HG03457 (cell line): ENCODE measurements around the gene COTL1.
A peak's percentile ranks its signal among the peaks of the same experiment; 100 is the strongest.

Experiments used
- ATAC-seq: cut with Tn5 transposase; IDR thresholded peaks from one replicate; pipeline ENCODE4 v1.9.1; 2021; ENCODE audit warnings: moderate number of reproducible peaks; ENCODE audit not compliant: unreplicated experiment

Gene COTL1, protein sequence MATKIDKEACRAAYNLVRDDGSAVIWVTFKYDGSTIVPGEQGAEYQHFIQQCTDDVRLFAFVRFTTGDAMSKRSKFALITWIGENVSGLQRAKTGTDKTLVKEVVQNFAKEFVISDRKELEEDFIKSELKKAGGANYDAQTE

DNA sequence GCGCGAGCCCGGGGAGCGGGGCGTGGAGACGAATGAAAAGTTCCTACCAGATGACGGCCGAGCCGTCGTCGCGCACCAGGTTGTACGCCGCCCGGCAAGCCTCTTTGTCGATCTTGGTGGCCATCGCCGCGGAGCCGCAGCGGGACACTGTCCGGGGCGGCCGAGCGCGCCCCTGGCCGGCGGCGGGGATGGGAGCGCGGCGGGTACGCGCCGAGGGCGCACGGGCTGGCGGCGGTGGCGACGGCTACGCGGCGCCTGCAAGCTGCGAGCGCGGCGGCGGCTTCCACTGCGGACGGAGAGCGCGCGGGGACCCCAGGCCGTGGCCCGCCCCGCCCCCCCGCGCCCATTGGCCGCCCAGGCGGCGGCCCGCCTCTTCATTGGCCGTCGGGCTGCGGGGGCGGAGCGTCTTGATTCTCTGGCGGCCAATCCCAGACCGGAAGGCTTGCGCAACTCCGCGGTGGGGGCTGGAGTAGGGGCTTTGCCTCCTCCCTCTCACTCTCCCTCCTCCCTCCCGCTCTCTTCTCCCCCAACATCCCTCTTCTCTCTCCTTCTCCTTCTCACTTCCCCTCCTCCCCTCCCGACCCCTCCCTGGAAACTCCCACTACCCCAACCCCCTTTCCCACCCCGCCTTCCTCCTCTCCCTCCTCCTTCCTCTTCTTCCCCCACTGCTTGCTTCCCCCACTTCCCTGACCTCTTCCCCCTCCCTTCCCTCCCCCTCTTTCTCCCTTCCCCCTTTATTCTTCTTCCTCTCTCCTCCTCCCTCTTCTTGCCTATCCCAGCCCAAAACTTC lies at the start of gene COTL1:
Gene COTL1 (minus strand): TSS at position 288 of the 790 bp plus-strand sequence. CDS start 164 bp downstream, at position 124.
- ATAC-seq = peak; percentile 66

DNA sequence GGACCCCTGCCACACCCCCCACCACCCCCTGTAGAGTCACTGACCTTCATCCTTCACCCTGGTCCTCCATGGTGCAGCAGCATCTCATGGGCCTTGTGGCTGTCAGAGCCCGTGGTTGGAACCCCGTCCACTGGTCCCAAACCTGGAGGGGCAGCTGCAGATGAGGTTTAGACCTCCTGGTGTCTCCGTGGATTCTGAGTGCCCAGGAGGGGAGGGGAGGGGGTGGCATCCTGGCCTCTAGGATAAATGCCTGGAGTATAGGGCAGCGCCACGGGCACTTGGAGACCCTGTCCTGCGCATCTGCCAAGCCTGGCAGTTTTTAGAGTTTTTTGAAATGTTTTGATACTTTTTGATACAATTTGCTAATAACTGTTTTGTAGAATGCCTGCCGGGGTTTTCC lies 48.0 kb upstream of the COTL1 start:
- no peak for ATAC-seq

DNA sequence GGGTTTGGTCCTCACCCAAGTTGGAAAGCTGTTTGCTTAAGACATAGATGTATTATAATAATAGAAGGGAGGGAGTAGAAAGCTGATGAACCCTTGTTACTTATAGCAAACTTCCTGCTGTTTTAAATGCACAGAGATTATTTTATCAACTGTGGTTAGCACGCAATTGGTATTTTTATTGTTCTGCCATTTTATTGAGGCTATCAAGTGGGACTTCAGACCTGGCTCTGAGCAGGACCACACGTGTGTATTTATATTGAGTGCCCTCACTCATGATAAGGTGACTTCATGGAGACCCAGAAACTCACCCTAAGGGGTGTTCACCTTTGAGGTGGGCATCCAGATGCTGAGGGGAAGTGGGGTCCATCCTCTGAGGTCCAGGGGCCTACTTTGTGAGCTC lies 47.5 kb upstream of the COTL1 start:
- ATAC-seq = no peak

DNA sequence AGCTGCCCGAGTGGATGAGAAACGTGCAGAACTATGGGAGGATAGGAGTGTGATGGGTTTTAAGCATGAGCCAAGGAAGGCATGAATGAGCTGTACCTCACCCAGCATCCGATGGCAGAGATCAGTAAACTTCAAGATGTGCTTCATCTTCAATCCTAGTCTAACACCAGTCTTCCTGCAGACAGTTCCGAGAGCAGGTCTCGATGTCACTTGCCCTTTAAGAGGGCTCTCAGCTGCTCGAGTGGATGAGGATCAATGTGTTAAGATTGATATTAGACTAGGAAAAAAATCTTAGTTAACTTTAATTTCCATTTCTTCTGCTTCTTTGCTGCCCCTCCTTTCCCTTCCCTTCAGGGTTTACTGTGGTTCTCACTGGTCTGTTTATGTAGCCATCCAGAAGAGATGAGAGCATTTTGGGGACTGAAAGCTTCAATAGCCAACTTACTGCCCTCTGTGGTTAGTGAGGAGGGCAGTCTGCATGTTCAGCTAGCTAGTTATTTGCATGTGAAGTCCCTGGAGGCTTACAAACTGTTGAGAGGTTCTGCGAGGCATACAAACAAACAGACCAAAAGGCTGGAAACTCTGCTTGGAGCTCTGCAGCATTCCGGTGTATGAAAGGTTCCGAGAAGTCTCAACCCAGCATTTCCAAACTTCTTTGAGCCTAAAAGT lies 45.7 kb upstream of the COTL1 start:
- no peak for ATAC-seq

DNA sequence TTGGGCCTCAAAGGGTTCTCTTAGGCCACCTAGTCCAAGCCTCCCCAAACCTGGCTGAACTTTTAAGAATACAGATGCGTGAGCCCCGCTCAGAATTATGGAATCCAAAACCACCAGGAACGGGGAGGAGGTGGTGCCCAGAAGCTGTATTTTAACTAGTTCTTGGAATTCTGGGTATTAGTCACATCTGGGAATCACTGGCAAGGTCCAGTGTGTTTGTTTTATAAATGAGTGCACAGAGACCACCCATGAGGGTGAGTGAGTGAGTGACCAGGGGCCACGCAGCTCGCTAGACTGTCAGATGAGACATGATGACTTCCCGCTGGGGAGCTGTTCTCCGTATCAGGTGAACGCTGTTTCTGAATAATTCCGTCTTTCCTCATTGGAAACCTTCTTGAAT lies 44.6 kb upstream of the COTL1 start:
- ATAC-seq = no peak

DNA sequence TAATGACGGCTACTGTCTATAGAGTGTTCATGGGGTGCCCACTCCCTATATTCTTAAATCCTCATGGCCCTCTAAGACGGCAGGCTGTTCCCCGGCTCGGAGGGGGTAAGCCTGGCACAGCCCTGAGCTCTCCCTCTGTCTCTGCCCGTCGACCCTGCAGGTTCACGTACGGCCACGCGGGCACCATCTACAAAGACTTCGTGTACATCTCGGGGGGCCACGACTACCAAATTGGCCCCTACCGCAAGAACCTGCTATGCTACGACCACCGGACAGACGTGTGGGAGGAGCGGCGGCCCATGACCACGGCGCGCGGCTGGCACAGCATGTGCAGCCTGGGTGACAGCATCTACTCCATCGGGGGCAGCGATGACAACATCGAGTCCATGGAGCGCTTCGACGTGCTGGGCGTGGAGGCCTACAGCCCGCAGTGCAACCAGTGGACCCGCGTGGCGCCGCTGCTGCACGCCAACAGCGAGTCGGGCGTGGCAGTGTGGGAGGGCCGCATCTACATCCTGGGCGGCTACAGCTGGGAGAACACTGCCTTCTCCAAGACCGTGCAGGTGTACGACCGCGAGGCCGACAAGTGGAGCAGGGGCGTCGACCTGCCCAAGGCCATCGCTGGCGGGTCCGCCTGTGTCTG lies 43.7 kb upstream of the COTL1 start:
- ATAC-seq = no peak

DNA sequence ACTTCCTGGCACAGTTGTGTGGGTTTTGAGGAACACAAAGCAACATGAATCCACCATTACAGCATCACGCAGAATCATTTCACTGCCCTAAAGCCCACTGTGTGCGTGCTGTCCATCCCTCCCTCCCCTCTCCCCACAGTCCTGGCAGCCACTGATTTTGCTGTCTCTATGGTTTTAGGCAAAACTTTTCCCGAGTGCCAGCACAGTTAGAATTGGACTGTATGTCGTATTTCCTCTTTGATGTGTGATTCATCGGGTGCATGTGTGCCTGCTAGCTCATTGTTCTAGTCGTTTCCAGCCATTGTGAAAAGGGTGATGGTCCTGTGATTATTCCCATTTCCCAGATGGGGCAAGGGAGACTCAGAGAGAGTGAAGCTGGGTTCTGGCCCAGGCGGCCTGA lies 43.1 kb upstream of the COTL1 start:
- no peak for ATAC-seq

DNA sequence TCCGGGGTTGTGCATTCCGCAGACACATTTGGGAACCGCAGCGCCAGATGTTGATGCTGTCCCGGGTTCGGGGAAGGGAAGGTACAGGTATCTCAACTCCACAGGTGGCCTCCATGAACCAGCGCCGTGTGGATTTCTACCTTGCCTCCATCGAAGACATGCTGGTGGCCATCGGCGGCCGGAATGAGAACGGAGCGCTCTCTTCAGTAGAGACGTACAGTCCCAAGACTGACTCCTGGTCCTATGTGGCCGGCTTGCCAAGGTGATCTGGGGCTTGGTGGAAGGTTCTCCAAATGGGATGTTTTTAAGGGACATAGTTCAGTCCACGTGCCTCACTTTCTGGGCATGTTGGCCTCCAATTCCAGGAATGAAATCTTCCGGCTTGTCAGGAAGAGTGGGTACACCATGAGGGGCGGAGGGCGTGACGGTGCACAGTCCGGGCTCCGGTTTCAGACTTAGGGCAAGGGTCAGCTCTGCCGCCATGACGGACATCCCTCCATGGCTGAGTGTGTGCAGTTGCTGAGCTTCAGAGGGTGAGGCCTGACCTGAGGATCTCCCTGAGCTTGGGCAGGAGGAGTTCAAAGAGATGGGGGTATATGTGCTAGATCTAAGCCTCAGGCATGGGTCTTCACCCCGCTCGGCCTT lies 41.9 kb upstream of the COTL1 start:
- ATAC-seq = no peak

DNA sequence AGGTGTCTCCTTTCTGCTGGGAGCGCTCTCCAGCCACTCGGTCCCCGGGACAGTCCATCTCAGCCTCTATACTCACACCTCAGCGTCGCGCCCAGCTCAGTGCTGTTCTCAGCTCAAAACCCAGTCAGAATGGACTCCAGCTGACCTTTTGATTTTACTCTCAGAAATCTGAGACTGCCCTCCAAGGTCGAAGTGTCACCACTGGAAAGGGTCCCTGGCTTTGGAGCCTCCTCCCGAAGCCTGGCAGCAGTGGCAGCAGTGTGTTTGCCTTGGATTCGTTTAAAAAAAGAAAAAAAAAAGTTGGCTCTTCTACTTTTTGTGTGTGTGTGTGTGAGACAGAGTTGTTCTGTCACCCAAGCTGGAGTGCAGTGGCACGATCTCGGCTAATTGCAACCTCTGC lies 40.8 kb upstream of the COTL1 start:
- ATAC-seq = no peak

DNA sequence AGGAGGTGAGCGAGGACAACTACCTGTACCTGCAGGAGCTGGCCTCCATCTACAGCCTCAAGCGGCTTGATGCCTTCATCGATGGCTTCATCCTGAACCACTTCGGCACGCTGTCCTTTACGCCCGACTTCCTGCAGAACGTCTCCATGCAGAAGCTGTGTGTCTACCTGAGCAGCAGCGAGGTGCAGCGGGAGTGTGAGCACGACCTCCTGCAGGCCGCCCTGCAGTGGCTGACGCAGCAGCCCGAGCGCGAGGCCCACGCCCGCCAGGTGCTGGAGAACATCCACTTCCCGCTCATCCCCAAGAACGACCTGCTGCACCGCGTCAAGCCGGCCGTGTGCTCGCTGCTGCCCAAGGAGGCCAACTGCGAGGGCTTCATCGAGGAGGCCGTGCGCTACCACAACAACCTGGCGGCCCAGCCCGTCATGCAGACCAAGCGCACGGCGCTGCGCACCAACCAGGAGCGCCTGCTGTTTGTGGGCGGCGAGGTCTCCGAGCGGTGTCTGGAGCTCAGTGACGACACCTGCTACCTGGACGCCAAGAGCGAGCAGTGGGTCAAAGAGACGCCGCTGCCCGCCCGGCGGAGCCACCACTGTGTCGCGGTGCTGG lies 39.5 kb upstream of the COTL1 start:
- no peak for ATAC-seq

DNA sequence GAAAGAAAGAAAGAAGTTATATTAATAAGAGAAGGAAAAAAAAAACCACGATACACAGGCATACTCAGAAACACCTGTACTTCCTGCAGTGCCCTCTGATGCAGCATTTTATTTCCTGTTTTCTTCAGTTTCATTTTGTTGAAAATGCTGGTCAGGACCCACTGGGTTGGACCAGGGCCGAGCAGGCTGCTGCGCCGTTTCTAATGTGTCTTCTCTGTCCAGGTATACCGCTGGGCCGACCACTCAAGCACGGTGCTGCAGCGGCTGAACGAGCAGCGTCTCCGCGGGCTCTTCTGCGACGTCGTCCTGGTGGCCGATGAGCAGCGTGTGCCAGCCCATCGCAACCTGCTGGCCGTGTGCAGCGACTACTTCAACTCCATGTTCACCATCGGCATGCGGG lies 38.8 kb upstream of the COTL1 start:
- ATAC-seq = no peak

DNA sequence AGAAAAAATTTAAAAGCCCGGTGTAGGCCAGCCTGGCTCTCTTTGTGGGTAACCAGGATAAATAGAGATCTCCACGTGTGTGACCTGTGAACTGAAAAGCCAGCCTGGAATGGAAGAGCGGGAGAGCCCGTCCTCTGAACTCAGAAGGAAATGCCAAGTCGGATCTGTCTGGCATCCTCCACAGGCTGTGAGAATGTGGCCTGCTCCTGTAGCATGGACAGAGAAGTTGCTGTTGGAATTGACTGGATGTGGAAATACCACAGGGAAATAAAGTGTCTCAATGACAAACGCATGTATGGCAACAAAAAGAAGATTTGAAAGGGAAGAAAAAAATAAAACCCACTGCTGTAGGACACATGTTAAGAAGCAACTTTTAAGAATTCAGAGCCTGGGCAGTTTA lies 37.1 kb upstream of the COTL1 start:
- ATAC-seq = no peak

DNA sequence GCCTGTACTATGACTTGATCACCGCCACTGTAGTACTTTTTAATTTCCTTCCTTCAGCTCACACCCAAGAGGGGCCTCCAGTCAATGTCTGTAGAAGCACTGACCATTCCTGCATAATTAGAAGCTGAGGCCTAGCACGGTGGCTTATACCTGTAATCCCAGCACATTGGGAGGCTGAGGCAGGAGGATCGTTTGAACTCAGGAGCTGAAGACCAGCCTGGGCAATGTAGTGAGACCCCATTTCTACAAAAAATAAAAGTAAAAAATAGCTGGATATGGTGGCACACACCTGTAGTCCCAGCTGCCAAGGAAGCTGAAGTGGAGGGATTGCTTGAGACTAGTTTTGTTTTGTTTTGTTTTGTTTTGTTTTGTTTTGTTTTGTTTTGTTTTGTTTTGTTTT lies 36.4 kb upstream of the COTL1 start:
- ATAC-seq = no peak

DNA sequence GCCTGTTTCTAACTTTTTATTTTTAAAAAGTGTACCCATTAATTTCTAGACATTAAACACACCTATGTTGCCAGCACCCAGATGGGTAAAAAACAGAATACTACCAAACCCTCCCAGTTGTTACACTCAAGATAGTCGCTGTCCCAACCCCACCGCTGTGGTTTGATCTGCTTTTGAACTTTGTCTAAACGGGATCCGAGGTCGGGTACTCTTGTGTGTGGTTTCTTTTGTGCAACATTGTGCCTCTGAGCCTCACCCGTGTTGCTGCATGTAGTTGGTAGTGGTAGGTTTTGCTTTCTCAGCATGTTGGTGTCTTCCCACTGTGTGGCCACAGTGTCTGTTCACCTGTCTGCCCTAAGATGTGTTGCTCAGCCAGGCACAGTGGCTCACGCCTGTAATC lies 34.7 kb upstream of the COTL1 start:
- ATAC-seq = no peak

DNA sequence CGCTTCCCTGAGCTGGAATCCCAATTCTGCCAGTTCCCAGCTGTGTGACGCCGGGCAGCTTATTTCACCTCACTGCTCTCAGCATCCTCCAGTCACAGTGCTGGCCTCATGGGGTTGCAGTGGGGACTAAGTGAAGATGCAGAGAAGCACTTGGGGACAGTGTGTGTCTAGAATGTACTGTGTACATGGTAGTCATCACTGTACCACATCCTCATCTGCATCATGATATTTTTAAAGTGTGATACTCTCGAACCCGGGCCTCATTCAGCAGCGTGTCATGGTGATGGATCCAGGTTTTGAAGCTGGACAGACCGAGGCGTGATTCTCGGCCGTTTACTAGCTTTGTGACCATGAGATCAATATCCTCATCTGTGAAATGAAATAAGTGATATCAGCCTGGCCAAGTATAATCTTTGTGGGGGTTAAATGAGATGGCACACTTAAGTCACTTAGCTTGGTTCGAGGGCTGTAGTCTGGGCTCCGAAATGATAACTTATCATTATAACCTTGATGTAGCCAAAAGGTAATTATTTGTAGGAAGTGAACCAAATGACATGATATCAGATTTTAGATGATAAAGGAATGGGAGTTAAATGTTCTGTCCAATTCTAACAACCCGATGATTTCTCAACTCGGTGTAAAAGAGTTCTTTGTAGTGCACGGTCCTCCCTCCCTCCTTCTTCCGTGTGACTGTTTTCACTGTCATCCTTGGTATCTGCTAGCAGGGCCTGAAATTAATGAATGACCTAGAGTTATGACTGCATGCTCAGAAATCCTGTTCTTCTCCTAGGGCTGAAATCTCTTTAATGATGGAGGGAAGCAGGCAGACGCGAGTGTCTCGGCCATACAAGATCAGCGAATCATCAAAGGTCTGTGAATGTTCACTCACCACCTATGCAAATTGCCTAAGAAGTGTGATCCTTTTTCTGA lies 32.4 kb upstream of the COTL1 start:
- no peak for ATAC-seq

DNA sequence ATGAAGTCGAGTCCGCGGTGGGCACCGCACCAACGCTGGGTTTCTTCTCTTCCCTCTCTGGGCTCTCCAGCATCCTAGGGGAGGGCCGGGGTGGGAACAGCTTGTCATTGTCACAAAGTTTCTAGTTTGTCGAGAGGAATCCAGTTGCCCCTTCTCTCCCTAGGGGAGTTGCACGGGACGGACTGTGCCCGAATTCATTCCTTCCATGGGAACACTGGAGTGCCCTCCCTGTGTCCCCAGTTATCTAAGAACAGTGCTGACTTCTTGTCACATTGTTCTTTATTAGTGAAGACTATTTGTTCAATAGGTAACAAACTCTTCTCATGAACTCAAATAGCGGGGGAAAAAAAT lies 31.6 kb upstream of the COTL1 start:
- ATAC-seq = no peak

DNA sequence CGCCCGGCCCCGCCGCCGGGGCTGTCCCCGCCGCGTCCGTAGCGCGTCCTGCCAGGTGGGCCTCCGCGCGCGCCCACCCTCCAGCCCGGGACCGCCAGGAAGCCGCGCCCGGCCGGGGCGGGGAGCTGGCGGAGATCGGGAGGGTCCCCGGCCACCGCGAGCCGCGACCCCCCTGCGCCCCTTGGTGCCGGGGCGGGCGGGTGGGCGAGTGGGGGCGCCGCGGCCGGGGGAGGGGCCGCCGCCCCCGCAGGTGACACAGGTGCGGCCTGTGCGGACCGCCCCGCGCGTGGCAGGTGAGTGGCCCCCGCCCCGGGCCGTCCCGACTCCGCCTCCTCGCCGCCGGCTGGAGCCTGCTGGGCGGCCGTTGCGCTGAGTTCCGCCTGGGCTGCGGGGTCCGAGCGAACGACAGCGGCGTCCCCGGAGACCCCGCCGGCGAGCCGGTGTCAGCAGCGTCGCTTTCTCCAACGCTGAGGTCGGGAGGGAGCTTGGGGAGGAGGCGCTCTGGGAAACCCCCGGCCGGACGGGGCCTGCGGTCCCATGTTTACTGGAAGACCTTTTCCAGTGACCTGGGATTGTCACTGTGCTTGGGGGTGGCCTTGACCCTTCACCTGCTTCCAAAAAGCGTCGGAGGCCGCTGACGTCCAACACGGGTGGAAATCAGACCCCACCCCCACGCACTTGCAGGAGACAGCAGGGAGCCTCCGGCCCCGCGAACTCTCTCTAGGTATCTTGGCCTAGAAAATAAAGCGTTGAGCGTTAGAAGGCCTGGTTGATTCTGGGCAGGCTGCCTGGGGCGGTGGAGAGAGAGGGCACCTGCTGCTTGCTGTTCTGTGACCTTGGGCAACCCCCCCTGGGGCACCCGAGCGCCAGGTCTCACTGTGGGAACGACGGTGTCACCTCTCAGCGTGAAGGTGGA lies 31.0 kb upstream of the COTL1 start:
- ATAC-seq = peak; percentile 46

DNA sequence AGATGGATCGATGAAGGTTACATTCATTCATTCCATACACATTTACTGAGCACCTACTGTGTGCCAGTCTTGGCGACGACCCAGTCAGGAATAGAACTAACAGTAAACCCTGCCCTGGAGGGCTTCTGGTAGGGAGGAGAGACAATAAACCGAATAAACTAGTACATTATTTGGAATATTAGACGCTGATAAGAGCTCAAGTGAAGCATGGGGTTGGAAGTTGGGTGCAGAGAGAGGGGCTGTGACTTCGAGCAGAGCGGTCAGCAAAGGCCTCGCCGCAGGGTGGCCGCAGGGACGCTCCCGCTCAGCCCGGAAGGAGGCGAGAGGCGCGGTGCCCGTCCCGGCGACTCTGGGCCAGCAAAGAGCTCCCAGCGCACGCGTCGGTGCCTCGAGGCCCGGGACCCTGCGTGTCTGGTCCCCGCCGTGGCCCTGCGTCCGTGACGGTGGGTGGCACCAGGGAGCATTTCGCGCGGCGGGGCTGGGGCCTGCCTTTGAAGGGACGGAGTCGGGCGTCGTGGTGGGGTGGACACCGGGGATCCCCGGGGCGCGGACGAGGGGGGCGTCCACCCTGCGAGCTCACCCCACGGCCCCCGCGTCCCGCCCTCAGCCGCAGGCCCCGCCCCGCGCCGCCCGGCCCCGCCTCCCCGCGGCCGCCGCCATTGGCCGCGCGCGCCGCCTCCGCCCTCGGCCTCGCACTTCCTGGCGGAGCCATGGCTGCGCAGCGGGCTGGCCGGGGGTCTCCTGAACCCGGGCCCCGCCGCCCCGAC lies 30.1 kb upstream of the COTL1 start, which contains the start of gene KLHL36:
Gene KLHL36 (plus strand): TSS at position 684 of the 767 bp plus-strand sequence. CDS start 2,357 bp downstream, outside the sequence.
- ATAC-seq = peak; percentile 78
